OCI-LY1 (cell line): Measurements from ENCODE around the gene EVC2.

Experiments used
- H2AFZ ChIP-seq: fragments of 200-600 bp; sonication (generic), shearing (Covaris generic); 2 replicates; pipeline ENCODE4 v1.6.0; 2014; ENCODE audit warnings: antibody characterized with exemption, mild to moderate bottlenecking, low read length
- H3F3A ChIP-seq: fragments of 200-600 bp; sonication (generic), shearing (Covaris generic); 2 replicates; pipeline ENCODE4 v1.6.0; 2014; ENCODE audit warnings: mild to moderate bottlenecking, antibody characterized with exemption, low read length, moderate library complexity; ENCODE audit not compliant: insufficient read depth
- H3K27ac ChIP-seq: fragments of 200-600 bp; sonication (generic); 2 replicates; pipeline ENCODE4 v1.5.1; 2014; ENCODE audit warnings: low read length, mixed run types, mild to moderate bottlenecking, low read depth; ENCODE audit not compliant: poor library complexity, severe bottlenecking
- H3K27me3 ChIP-seq: fragments of 200-600 bp; sonication (generic); 2 replicates; pipeline ENCODE4 v1.6.0; 2014; ENCODE audit warnings: antibody characterized with exemption, mild to moderate bottlenecking, low read length, moderate library complexity; ENCODE audit not compliant: insufficient read depth
- H3K36me3 ChIP-seq: fragments of 200-600 bp; sonication (generic); 2 replicates; pipeline ENCODE4 v1.6.1; 2014; ENCODE audit warnings: mild to moderate bottlenecking, antibody characterized with exemption, low read length, moderate library complexity, mixed read lengths; ENCODE audit not compliant: insufficient read depth
- H3K4me1 ChIP-seq: fragments of 200-600 bp; sonication (generic); 2 replicates; pipeline ENCODE4 v1.5.1; 2014; ENCODE audit warnings: mild to moderate bottlenecking, low read length, moderate library complexity; ENCODE audit not compliant: insufficient read depth, severe bottlenecking
- H3K4me2 ChIP-seq: fragments of 200-600 bp; sonication (generic), shearing (Covaris generic); 2 replicates; pipeline ENCODE4 v1.6.1; 2014; ENCODE audit warnings: low read length
- H3K4me3 ChIP-seq: fragments of 200-600 bp; sonication (generic); 2 replicates; pipeline ENCODE4 v1.5.1; 2014; ENCODE audit warnings: low read length, low read depth, mild to moderate bottlenecking, mixed read lengths; ENCODE audit not compliant: poor library complexity, severe bottlenecking
- H3K79me2 ChIP-seq: fragments of 200-600 bp; shearing (Covaris generic); 2 replicates; pipeline ENCODE4 v1.6.1; 2016; ENCODE audit warnings: mixed run types, low read length, mixed read lengths; ENCODE audit not compliant: insufficient read depth
- H3K9ac ChIP-seq: fragments of 200-600 bp; sonication (generic), shearing (Covaris generic); 2 replicates; pipeline ENCODE4 v1.6.1; 2014; ENCODE audit warnings: mild to moderate bottlenecking, low read length, mixed read lengths
- H3K9me2 ChIP-seq: fragments of 200-600 bp; sonication (generic), shearing (Covaris generic); 2 replicates; pipeline ENCODE4 v1.6.1; 2014; ENCODE audit warnings: low read depth, mild to moderate bottlenecking, low read length, mixed read lengths
- H3K9me3 ChIP-seq: fragments of 200-600 bp; shearing (Covaris generic); 2 replicates; pipeline ENCODE4 v1.6.1; 2014; ENCODE audit warnings: low read length, mixed read lengths
- H4K20me1 ChIP-seq: fragments of 200-600 bp; sonication (generic), shearing (Covaris generic); 2 replicates; pipeline ENCODE4 v1.6.0; 2016; ENCODE audit warnings: mild to moderate bottlenecking, low read length; ENCODE audit not compliant: insufficient read depth
- EZH2 ChIP-seq: fragments of 200-600 bp; sonication (generic), shearing (Covaris generic); IDR thresholded peaks from 2 replicates; pipeline ENCODE4 v1.8.0; 2017; ENCODE audit warnings: borderline replicate concordance, mixed run types, mild to moderate bottlenecking, antibody characterized with exemption, low read length, moderate library complexity, mixed read lengths
- TF ChIP-seq, protein P1 (sequence below): fragments of 200-600 bp; sonication (generic), shearing (Covaris generic); IDR thresholded peaks from 2 replicates; pipeline ENCODE4 v1.5.1; 2017; ENCODE audit warnings: mild to moderate bottlenecking, antibody characterized with exemption, low read length, moderate library complexity, mixed read lengths

EVC2 gene

DNA sequence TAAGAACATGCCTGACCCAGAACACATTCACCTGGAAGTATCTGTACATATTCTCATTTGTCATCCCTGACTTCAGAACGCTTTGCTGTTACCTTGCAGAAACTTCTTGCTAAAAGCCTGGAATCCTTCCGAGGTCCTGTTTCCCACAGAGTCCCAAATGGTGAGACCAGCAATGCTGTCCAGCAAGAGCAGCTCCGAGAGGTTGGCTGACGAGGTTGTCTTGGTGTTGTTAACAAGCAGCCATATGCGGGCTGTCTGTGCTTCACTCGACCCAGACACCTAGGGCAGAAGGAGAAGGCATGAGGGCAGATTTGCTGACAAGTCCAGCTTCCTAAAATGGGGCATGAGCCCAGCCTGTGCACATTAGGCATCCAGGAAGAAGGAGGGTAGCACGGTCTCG lies 19.3 kb downstream of the EVC2 start:
- H4K20me1 ChIP-seq, result no peaks in the 10 kb centered on the region
- H3K4me1 ChIP-seq, result no peaks in the 10 kb centered on the region
- no peak overlapping the region for H3K27ac ChIP-seq
- H3K36me3 ChIP-seq, result peaks cover 42% of the 10 kb centered on the region
- H3K9me3 ChIP-seq, result no peaks in the 10 kb centered on the region
- H3K4me2 ChIP-seq, result no peak overlapping the region
- no peaks in the 10 kb centered on the region for H3K9me2 ChIP-seq
- H3K27me3 ChIP-seq, result no peaks in the 10 kb centered on the region
- H3K4me3 ChIP-seq, result no peak overlapping the region
- no peak for TF ChIP-seq EZH2
- TF ChIP-seq, protein P1, sequence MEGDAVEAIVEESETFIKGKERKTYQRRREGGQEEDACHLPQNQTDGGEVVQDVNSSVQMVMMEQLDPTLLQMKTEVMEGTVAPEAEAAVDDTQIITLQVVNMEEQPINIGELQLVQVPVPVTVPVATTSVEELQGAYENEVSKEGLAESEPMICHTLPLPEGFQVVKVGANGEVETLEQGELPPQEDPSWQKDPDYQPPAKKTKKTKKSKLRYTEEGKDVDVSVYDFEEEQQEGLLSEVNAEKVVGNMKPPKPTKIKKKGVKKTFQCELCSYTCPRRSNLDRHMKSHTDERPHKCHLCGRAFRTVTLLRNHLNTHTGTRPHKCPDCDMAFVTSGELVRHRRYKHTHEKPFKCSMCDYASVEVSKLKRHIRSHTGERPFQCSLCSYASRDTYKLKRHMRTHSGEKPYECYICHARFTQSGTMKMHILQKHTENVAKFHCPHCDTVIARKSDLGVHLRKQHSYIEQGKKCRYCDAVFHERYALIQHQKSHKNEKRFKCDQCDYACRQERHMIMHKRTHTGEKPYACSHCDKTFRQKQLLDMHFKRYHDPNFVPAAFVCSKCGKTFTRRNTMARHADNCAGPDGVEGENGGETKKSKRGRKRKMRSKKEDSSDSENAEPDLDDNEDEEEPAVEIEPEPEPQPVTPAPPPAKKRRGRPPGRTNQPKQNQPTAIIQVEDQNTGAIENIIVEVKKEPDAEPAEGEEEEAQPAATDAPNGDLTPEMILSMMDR, result no peak
- H3F3A ChIP-seq, result no peaks in the 10 kb centered on the region
- H3K9ac ChIP-seq, result no peak overlapping the region
- no peak overlapping the region for H2AFZ ChIP-seq
- H3K79me2 ChIP-seq, result no peaks in the 10 kb centered on the region

- no peak for TF ChIP-seq EZH2
- TF ChIP-seq, protein P1, result no peak
Measured at GRCh38 chr4:5686338-5686737, 22.0 kb downstream of the EVC2 start.

GRCh38 chr4:5685296-5685695 lies 23.1 kb downstream of the EVC2 start:
- Histone ChIP-seq H3K9ac (no peak overlapping the region), H3K79me2 (no peaks in the 10 kb centered on the region), H3K4me2 (no peak overlapping the region), H3K27ac (no peak overlapping the region), H3K9me3 (no peaks in the 10 kb centered on the region), H3K4me3 (no peak overlapping the region), H3K9me2 (no peaks in the 10 kb centered on the region), H4K20me1 (no peaks in the 10 kb centered on the region), H3K36me3 (peaks cover 58% of the 10 kb centered on the region), H3K4me1 (no peaks in the 10 kb centered on the region), H3K27me3 (no peaks in the 10 kb centered on the region), H3F3A (no peaks in the 10 kb centered on the region), H2AFZ (no peak overlapping the region)
- TF ChIP-seq, protein P1, result no peak
- TF ChIP-seq EZH2, result no peak

More at GRCh38 chr4:5686338-5686737, 22.0 kb downstream of the EVC2 start:
- H3K9me3 ChIP-seq, result no peaks in the 10 kb centered on the region
- H2AFZ ChIP-seq, result no peak overlapping the region
- no peak overlapping the region for H3K4me3 ChIP-seq
- no peaks in the 10 kb centered on the region for H4K20me1 ChIP-seq
- no peaks in the 10 kb centered on the region for H3K9me2 ChIP-seq
- H3K27ac ChIP-seq, result no peak overlapping the region
- H3K9ac ChIP-seq, result no peak overlapping the region
- no peaks in the 10 kb centered on the region for H3K4me1 ChIP-seq
- no peak overlapping the region for H3K4me2 ChIP-seq
- peaks cover 49% of the 10 kb centered on the region for H3K36me3 ChIP-seq
- H3K79me2 ChIP-seq, result no peaks in the 10 kb centered on the region
- no peaks in the 10 kb centered on the region for H3F3A ChIP-seq
- no peaks in the 10 kb centered on the region for H3K27me3 ChIP-seq
